VCaP (cell line): ENCODE results near the gene TEP1.

Experiments
- H3K27ac ChIP-seq: fragments of 450-650 bp; 2 replicates; pipeline ENCODE4 v1.5.1; 2017
- TF ChIP-seq, protein P1 (sequence below): fragments of 450-650 bp; conservative IDR thresholded peaks from 2 replicates; pipeline ENCODE4 v1.5.1; 2017; ENCODE audit warnings: mild to moderate bottlenecking, moderate library complexity

The TEP1 gene

DNA sequence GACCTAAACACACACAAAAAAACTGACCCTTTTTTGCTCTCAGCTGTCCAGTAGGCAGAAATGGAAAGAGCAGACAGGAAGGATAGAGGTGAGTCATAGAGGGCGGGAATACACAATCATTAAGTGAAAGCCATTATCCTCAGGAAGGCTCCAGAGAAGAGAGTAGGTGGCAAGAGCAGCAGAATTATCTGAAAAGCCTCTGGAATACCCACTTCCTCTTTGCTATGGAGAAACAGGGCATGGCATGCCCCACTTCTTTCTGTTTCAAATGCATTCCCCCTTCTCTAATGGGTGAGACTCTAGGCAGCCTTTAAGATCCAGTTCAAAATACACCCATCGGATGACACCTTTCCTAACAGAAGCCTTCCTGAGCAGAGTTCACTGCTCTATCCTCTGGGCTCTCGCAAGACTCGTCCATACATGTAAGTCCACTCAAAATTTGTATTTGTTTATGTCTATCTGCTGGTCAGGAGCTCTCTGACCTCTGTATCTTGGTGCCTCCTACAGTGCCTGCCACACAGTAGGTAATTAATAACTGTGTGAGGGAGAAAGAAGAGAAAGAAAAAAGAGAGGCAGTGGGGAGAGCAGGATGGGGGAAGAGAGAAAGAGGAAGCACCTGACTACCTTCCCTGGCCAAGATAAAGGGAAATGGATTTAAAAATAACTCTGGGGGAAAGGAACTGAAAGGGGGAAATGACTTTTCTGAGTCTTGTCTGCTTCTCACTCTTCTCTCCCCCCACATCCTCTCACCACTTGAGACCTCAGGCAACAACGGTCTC is 14.1 kb upstream of the TEP1 start:
- TF ChIP-seq, protein P1, sequence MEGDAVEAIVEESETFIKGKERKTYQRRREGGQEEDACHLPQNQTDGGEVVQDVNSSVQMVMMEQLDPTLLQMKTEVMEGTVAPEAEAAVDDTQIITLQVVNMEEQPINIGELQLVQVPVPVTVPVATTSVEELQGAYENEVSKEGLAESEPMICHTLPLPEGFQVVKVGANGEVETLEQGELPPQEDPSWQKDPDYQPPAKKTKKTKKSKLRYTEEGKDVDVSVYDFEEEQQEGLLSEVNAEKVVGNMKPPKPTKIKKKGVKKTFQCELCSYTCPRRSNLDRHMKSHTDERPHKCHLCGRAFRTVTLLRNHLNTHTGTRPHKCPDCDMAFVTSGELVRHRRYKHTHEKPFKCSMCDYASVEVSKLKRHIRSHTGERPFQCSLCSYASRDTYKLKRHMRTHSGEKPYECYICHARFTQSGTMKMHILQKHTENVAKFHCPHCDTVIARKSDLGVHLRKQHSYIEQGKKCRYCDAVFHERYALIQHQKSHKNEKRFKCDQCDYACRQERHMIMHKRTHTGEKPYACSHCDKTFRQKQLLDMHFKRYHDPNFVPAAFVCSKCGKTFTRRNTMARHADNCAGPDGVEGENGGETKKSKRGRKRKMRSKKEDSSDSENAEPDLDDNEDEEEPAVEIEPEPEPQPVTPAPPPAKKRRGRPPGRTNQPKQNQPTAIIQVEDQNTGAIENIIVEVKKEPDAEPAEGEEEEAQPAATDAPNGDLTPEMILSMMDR = no peak
- H3K27ac ChIP-seq = no peak overlapping the region

- TF ChIP-seq, protein P1 = no peak
- H3K27ac ChIP-seq = no peak overlapping the region
Observed at GRCh38 chr14:20424851-20425250, 11.6 kb upstream of the TEP1 start.

- H3K27ac ChIP-seq = no peak overlapping the region
- TF ChIP-seq, protein P1 = no peak
Observed at GRCh38 chr14:20422886-20423285, 9.6 kb upstream of the TEP1 start.

DNA sequence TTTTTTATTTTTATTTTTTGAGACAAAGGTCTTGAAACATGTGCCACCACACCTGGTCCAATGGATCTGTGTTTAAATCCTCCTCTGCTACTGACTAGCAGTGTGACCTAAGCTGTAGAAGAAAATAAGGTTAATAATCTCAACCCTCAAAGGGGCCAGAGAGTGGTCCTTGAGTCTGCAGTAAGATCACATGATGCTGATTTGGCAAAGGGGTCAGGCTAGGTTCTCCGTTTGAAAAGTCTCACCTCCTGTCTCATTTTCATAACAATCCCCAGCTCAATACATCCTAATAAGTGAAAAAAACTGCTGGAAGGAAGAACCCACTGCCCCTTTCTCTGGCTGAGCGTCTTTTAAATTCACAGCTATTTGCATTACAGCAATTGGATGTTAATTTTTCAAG is 8.0 kb upstream of the TEP1 start:
- TF ChIP-seq, protein P1 = no peak
- H3K27ac ChIP-seq = no peak overlapping the region

DNA sequence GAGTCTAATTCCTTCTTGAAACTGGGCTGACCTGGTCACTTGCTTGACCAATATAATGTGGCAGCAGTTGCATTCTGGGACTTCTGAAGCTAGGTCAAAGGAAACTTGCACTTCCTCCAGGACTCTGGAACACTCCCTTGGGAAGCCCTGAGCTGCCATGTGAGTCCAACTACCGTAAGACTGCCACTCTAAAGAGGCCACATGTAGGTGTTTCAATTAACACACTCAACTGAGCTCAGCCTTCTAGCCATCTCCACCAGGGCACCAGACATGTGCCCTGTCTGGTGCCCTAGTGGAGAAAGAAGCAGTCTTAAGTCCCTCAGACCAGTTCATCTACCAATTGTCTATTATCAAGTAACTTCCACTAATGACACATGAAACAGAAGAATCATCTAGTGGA is 6.1 kb upstream of the TEP1 start:
- no peak overlapping the region for H3K27ac ChIP-seq
- TF ChIP-seq, protein P1 = no peak

DNA sequence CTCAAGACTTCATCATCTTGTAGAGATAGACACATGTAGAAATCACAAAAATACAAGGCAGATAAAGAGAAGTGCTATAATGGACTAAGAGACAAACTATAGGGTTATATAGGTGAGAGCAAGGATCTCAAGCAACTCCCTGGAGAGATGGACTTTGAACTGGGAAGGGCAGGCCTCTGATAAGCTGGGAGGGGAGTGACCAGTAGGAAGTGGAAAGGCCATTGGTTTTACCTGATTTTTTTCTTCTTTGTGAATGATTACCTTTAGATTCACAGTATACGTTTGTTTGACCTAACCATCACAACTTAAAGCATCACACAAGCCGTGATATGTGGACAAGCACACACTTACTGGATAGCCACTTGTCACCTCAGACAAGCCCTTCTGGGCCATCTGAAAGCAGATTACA is 5.2 kb upstream of the TEP1 start:
- no peak overlapping the region for H3K27ac ChIP-seq

GRCh38 chr14:20417250-20418186 is 4.2 kb upstream of the TEP1 start:
- peak overlapping the region; percentile 33; the same call in 1 of the 2 replicates for H3K27ac ChIP-seq
- TF ChIP-seq, protein P1 = no peak

More for the DNA sequence above, 5.2 kb upstream of the TEP1 start:
- TF ChIP-seq, protein P1 = no peak
